Nephron (organoid): Measurements from ENCODE around the gene COX6B1.

Experiments
- H3K27ac Mint-ChIP-seq, 3 experiments: 2 replicates each; pipeline ENCODE4 v1.8.0; 2020; ENCODE audit warnings: mixed read lengths in 3 of 3, mild to moderate bottlenecking in 2 of 3, moderate library complexity in 1 of 3
- H3K27me3 Mint-ChIP-seq: 2 replicates; pipeline ENCODE4 v1.8.0; 2021; ENCODE audit warnings: low read depth, mild to moderate bottlenecking, moderate library complexity, mixed read lengths
- H3K36me3 Mint-ChIP-seq: 2 replicates; pipeline ENCODE4 v1.8.0; 2020; ENCODE audit warnings: low read depth, mixed read lengths
- H3K4me1 Mint-ChIP-seq: 2 replicates; pipeline ENCODE4 v1.8.0; 2020; ENCODE audit warnings: mixed read lengths
- H3K4me3 Mint-ChIP-seq, 3 experiments: 2 replicates each; pipeline ENCODE4 v1.8.0; 2020; ENCODE audit warnings: mild to moderate bottlenecking in 3 of 3, mixed read lengths in 3 of 3, moderate library complexity in 2 of 3
- H3K9me3 Mint-ChIP-seq: 2 replicates; pipeline ENCODE4 v1.8.0; 2020; ENCODE audit warnings: mixed read lengths
- TF ChIP-seq, protein P1 (sequence below), 3 experiments: fragments of 200-600 bp; sonication (generic); IDR thresholded peaks; one replicate each; pipeline ENCODE4 v1.5.0; 2021; ENCODE audit warnings: antibody characterized with exemption in 3 of 3; ENCODE audit not compliant: unreplicated experiment in 3 of 3

The COX6B1 gene

DNA sequence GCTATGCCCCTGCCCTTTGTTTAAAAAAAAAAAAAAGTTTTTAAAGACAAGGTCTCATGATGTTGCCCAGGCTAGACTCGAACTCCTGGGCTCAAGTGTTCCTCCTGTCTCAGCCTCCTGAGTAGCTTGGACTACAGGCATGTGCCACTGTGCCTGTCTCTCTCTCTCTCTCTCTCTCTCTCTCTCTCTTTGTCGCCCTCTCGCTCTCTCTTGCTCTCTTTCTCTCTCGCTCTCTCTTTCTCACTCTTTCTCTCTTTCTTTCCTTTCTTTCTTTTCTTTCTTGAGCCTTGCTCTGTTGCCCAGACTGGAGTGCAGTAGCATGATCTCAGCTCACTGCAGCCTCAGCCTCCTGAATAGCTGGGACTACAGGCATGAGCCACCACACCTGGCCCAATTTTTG lies 7.5 kb downstream of the COX6B1 start:
- Mint-ChIP-seq H3K27me3 (no peaks in the 10 kb centered on the region), H3K4me1 (no peaks in the 10 kb centered on the region), H3K9me3 (no peaks in the 10 kb centered on the region), H3K4me3 (no peak overlapping the region), H3K27ac (no peak overlapping the region), H3K36me3 (peaks cover 65% of the 10 kb centered on the region)
- TF ChIP-seq, protein P1, sequence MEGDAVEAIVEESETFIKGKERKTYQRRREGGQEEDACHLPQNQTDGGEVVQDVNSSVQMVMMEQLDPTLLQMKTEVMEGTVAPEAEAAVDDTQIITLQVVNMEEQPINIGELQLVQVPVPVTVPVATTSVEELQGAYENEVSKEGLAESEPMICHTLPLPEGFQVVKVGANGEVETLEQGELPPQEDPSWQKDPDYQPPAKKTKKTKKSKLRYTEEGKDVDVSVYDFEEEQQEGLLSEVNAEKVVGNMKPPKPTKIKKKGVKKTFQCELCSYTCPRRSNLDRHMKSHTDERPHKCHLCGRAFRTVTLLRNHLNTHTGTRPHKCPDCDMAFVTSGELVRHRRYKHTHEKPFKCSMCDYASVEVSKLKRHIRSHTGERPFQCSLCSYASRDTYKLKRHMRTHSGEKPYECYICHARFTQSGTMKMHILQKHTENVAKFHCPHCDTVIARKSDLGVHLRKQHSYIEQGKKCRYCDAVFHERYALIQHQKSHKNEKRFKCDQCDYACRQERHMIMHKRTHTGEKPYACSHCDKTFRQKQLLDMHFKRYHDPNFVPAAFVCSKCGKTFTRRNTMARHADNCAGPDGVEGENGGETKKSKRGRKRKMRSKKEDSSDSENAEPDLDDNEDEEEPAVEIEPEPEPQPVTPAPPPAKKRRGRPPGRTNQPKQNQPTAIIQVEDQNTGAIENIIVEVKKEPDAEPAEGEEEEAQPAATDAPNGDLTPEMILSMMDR (IDR thresholded peaks at IDR 0.05; ENCODE audit: unreplicated experiment in 3 of 3) = no peak

DNA sequence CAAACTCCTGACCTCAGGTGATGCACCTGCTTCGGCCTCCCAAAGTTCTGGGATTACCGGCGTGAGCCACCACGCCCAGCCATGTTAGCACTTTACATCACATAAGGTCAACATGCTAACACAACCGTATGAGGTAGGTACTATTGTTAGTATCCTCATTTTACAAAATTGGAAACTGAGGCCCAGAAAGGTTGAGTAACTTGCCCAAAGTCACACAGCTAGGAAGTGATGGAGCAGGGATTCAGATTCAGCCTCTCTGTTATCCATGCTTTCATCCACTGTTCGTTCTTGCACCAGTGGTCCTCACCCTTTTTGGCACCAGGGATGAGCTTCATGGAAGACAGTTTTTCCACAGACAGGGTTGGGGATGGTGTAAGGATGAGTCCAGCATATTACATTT lies 8.6 kb downstream of the COX6B1 start:
- Mint-ChIP-seq H3K4me1 (no peaks in the 10 kb centered on the region), H3K36me3 (peaks cover 65% of the 10 kb centered on the region), H3K4me3 (no peak overlapping the region), H3K27me3 (no peaks in the 10 kb centered on the region), H3K27ac (no peak overlapping the region), H3K9me3 (no peaks in the 10 kb centered on the region)
- TF ChIP-seq, protein P1 (IDR thresholded peaks at IDR 0.05; ENCODE audit: unreplicated experiment in 3 of 3) = no peak

DNA sequence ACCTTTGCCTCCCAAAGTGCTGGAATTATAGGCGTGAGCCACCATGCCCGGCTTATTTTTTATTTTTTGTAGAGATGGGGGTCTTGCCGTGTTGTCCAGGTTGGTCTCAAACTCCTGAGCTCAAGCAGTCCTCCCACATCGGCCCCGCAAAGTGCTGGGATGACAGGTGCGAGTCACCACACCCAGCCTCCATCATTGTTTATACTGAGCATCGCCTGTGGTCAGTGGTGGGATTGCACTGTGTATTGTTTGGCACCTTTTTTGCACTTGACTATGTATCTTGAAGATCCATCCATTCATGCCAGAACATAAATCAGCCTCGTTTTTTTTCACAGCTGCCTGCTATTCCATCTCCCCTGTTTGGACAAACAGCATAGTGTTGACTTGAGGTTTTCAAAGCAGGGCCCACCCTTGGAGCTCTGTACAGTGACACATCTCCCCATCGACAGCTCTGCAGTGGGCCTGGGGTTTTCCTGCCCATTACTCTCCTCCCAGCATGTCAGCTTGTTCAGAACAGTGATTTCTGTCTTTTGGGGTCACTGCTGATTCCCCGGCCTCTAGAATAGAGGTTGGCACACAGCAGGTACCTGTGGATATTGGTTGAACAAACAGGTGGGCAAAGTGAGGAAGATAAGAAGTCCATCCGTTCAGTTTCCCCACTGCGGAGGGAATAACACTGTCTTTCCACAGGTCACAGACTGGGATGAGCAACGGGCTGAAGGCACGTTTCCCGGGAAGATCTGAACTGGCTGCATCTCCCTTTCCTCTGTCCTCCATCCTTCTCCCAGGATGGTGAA lies 10.0 kb downstream of the COX6B1 start:
- Mint-ChIP-seq H3K4me1 (no peaks in the 10 kb centered on the region), H3K9me3 (no peaks in the 10 kb centered on the region), H3K4me3 (no peak overlapping the region), H3K27ac (no peak overlapping the region), H3K27me3 (no peaks in the 10 kb centered on the region), H3K36me3 (peaks cover 71% of the 10 kb centered on the region)
- TF ChIP-seq, protein P1 (IDR thresholded peaks at IDR 0.05; ENCODE audit: unreplicated experiment in 3 of 3) = no peak

DNA sequence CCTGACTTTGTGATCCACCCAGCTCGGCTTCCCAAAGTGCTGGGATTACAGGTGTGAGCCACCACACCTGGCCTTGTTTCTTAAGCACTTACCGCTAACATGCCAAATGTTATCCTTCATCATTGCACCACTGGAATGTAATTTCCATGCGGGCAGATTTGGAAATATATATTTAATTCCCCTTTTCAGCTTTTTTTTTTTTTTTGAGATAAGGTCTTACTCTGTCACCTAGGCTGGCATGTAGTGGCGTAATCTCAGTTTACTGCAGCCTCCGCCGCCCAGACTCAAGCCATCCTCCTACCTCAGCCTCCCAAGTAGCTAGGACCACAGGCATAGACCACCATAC lies 13.8 kb downstream of the COX6B1 start:
- H3K9me3 Mint-ChIP-seq = no peaks in the 10 kb centered on the region
- H3K36me3 Mint-ChIP-seq = peaks cover 51% of the 10 kb centered on the region
- no peaks in the 10 kb centered on the region for H3K27me3 Mint-ChIP-seq
- TF ChIP-seq, protein P1 (IDR thresholded peaks at IDR 0.05; ENCODE audit: unreplicated experiment in 3 of 3) = no peak
- H3K4me1 Mint-ChIP-seq = no peaks in the 10 kb centered on the region
- H3K27ac Mint-ChIP-seq = no peak overlapping the region
- no peak overlapping the region for H3K4me3 Mint-ChIP-seq

GRCh38 chr19:35663981-35664380 lies 15.9 kb downstream of the COX6B1 start:
- H3K4me1 Mint-ChIP-seq = no peaks in the 10 kb centered on the region
- H3K27ac Mint-ChIP-seq = no peak overlapping the region
- H3K9me3 Mint-ChIP-seq = no peaks in the 10 kb centered on the region
- H3K4me3 Mint-ChIP-seq = no peak overlapping the region
- peaks cover 38% of the 10 kb centered on the region for H3K36me3 Mint-ChIP-seq
- H3K27me3 Mint-ChIP-seq = peaks cover under 1% of the 10 kb centered on the region
- TF ChIP-seq, protein P1 (IDR thresholded peaks at IDR 0.05; ENCODE audit: unreplicated experiment in 3 of 3) = no peak

- TF ChIP-seq, protein P1 (IDR thresholded peaks at IDR 0.05; ENCODE audit: unreplicated experiment in 3 of 3) = no peak
- H3K9me3 Mint-ChIP-seq = no peaks in the 10 kb centered on the region
These were observed 17.0 kb downstream of the COX6B1 start for GRCh38 chr19:35665157-35665556.

More at GRCh38 chr19:35665157-35665556, 17.0 kb downstream of the COX6B1 start:
- Mint-ChIP-seq H3K27me3 (peaks cover 11% of the 10 kb centered on the region), H3K27ac (no peak overlapping the region), H3K4me3 (no peak overlapping the region), H3K4me1 (no peaks in the 10 kb centered on the region), H3K36me3 (peaks cover 31% of the 10 kb centered on the region)
